Neuronal stem cell (in vitro differentiated cells): Measurements from ENCODE around the gene PRORP.
"Not testable (repeated sequence)": the region's sequence is repeated elsewhere in the genome, so short reads cannot be mapped to it uniquely, and the experiment has no call there.

ENCODE experiments used
- DNase-seq: peaks from one replicate; pipeline ENCODE4 v3.0.0-alpha.2; 2013; ENCODE audit warnings: low spot score
- H2AFZ ChIP-seq: one replicate; pipeline ENCODE4 v1.6.1; 2013; ENCODE audit warnings: mild to moderate bottlenecking, low read length, inconsistent platforms
- H2AK5ac ChIP-seq: 2 replicates; pipeline ENCODE4 v1.6.1; 2013; ENCODE audit warnings: low read depth, mild to moderate bottlenecking, inconsistent platforms, low read length, moderate library complexity, mixed read lengths
- H2BK120ac ChIP-seq: 2 replicates; pipeline ENCODE4 v1.6.1; 2013; ENCODE audit warnings: low read depth, mild to moderate bottlenecking, inconsistent platforms, low read length, moderate library complexity, mixed read lengths
- H2BK12ac ChIP-seq: one replicate; pipeline ENCODE4 v1.6.1; 2013; ENCODE audit warnings: low read length, inconsistent platforms
- H2BK15ac ChIP-seq: 2 replicates; pipeline ENCODE4 v1.6.1; 2013; ENCODE audit warnings: mild to moderate bottlenecking, low read length, inconsistent platforms, mixed read lengths
- H2BK5ac ChIP-seq: one replicate; pipeline ENCODE4 v1.6.1; 2013; ENCODE audit warnings: inconsistent platforms, mild to moderate bottlenecking, low read length, moderate library complexity
- H3K14ac ChIP-seq: one replicate; pipeline ENCODE4 v1.6.1; 2013; ENCODE audit warnings: low read length, inconsistent platforms
- H3K18ac ChIP-seq: 2 replicates; pipeline ENCODE4 v1.6.1; 2013; ENCODE audit warnings: low read length, inconsistent platforms
- H3K23ac ChIP-seq: 2 replicates; pipeline ENCODE4 v1.6.1; 2013; ENCODE audit warnings: low read depth, mild to moderate bottlenecking, mixed read lengths, low read length, inconsistent platforms; ENCODE audit not compliant: poor library complexity
- H3K27ac ChIP-seq: replicated peaks from 3 replicates; pipeline ENCODE4 v1.5.1; 2013; ENCODE audit warnings: low read length, inconsistent platforms
- H3K27me3 ChIP-seq, 3 experiments: 2 replicates each; pipeline ENCODE4 v1.6.1; 2013; ENCODE audit warnings: low read length in 3 of 3, mild to moderate bottlenecking in 2 of 3, inconsistent platforms in 1 of 3, low read depth in 1 of 3, mixed read lengths in 1 of 3, moderate library complexity in 1 of 3; ENCODE audit not compliant: control insufficient read depth in 3 of 3, insufficient read depth in 3 of 3
- H3K36me3 ChIP-seq, 2 donors: replicated peaks in 1 of 2; 2 replicates each; pipeline ENCODE4 v1.6.1; 2013; ENCODE audit warnings: low read length in 2 of 2; ENCODE audit not compliant: control insufficient read depth in 2 of 2, insufficient read depth in 2 of 2
- H3K4ac ChIP-seq: 2 replicates; pipeline ENCODE4 v1.6.1; 2013; ENCODE audit warnings: inconsistent platforms, mild to moderate bottlenecking, low read length, moderate library complexity
- H3K4me1 ChIP-seq, 2 donors: 1 replicate in 1 of 2; 2 replicates in 1 of 2; pipeline ENCODE4 v1.6.1; 2013; ENCODE audit warnings: low read length in 2 of 2, low read depth in 1 of 2; ENCODE audit not compliant: control insufficient read depth in 2 of 2, insufficient read depth in 1 of 2
- H3K4me2 ChIP-seq: one replicate; pipeline ENCODE4 v1.6.1; 2013; ENCODE audit warnings: mild to moderate bottlenecking, low read length, inconsistent platforms; ENCODE audit not compliant: insufficient read depth, poor library complexity, severe bottlenecking
- H3K4me3 ChIP-seq, 2 donors: 2 replicates each; pipeline ENCODE4 v1.5.1; 2013; ENCODE audit warnings: low read length in 2 of 2, mild to moderate bottlenecking in 2 of 2, inconsistent platforms in 1 of 2, moderate library complexity in 1 of 2
- H3K79me1 ChIP-seq: one replicate; pipeline ENCODE4 v1.6.1; 2013; ENCODE audit warnings: low read depth, mild to moderate bottlenecking, inconsistent platforms, low read length, moderate library complexity
- H3K9ac ChIP-seq: one replicate; pipeline ENCODE4 v1.6.1; 2013; ENCODE audit warnings: mild to moderate bottlenecking, low read depth, low read length, inconsistent platforms; ENCODE audit not compliant: poor library complexity
- H3K9me3 ChIP-seq, 2 donors: replicated peaks in 1 of 2; 2 replicates each; pipeline versions ENCODE3 to v1.6.1; 2013; ENCODE audit warnings: low read length in 2 of 2, mild to moderate bottlenecking in 2 of 2, inconsistent platforms in 1 of 2, low read depth in 1 of 2, mixed read lengths in 1 of 2, moderate library complexity in 1 of 2; ENCODE audit not compliant: control insufficient read depth in 2 of 2, insufficient read depth in 1 of 2
- H4K8ac ChIP-seq: one replicate; pipeline ENCODE4 v1.6.1; 2013; ENCODE audit warnings: low read depth, mild to moderate bottlenecking, inconsistent platforms, low read length, moderate library complexity
- H4K91ac ChIP-seq: one replicate; pipeline ENCODE4 v1.6.1; 2013; ENCODE audit warnings: low read length, low read depth, mild to moderate bottlenecking, inconsistent platforms; ENCODE audit not compliant: poor library complexity
- WGBS, 2 donors: extraction: QIAGEN DNeasy Blood & Tissue Kit; methylation state at CpG; one replicate each; pipeline ENCODE4 v1.1.7; 2013; ENCODE audit warnings: missing lambda C conversion rate in 2 of 2, mixed read lengths in 1 of 2; ENCODE audit not compliant: insufficient read length in 2 of 2, insufficient replicate concordance in 1 of 2; ENCODE audit errors: extremely low coverage in 2 of 2; 5-methylcytosine and 5-hydroxymethylcytosine counted together

The PRORP gene

GRCh38 chr14:35147186-35147585, 24.8 kb downstream of the PRORP start:
- no peak overlapping the region for H2BK5ac ChIP-seq
- peaks cover 2 to 34% of the 10 kb centered on the region in 2 donors for H3K36me3 ChIP-seq
- H3K27me3 ChIP-seq: no peaks in the 10 kb centered on the region
- H3K14ac ChIP-seq: no peak overlapping the region
- H3K4me3 ChIP-seq: no peak overlapping the region
- no peak overlapping the region for H4K8ac ChIP-seq
- H2BK120ac ChIP-seq: no peak overlapping the region
- H2BK12ac ChIP-seq: no peak overlapping the region
- H4K91ac ChIP-seq: no peak overlapping the region
- H3K9me3 ChIP-seq: peaks cover 0 to 3% of the 10 kb centered on the region in 2 donors
- no peak overlapping the region for H2AK5ac ChIP-seq
- no peak overlapping the region for H3K9ac ChIP-seq
- H3K79me1 ChIP-seq: peaks cover 3% of the 10 kb centered on the region
- H3K4me2 ChIP-seq: no peak overlapping the region
- no peak overlapping the region for H3K4ac ChIP-seq
- no peak for DNase-seq
- no peak overlapping the region for H3K27ac ChIP-seq
- H2BK15ac ChIP-seq: no peak overlapping the region
- H3K18ac ChIP-seq: no peak overlapping the region
- no peaks in the 10 kb centered on the region for H3K4me1 ChIP-seq
- no CpG with 5 or more reads among the region's 2 CpGs for whole genome bisulfite sequencing, 2 donors
- H2AFZ ChIP-seq: no peak overlapping the region
- H3K23ac ChIP-seq: no peak overlapping the region

DNA sequence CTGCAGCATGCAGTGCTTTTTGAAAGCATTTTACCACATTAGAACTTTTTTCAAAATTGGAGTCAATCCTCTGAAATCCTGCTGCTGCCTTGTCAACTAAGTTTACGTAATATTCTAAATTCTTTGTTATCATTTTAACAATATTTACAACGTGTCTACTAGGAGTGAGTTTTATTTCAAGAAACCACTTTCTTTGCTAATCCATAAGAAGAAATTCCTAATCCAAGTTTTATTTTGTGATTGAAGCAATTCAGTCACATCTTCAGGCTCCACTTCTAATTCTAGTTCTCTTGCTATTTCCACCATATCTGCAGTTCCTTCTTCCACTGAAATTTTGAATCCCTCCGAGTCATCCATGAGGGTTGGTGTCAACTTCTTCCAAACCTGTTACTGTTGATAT, 25.4 kb downstream of the PRORP start:
- Histone ChIP-seq H3K23ac (no peak overlapping the region), H2AK5ac (no peak overlapping the region), H4K91ac (no peak overlapping the region), H2AFZ (no peak overlapping the region), H3K27me3 (no peaks in the 10 kb centered on the region), H3K36me3 (peaks cover 2 to 34% of the 10 kb centered on the region in 2 donors), H3K18ac (no peak overlapping the region), H3K9me3 (peaks cover 0 to 3% of the 10 kb centered on the region in 2 donors), H2BK15ac (no peak overlapping the region), H2BK120ac (no peak overlapping the region), H3K4me2 (no peak overlapping the region), H3K4me1 (no peaks in the 10 kb centered on the region), H3K27ac (no peak overlapping the region), H3K9ac (no peak overlapping the region), H4K8ac (no peak overlapping the region), H3K4me3 (no peak overlapping the region), H2BK12ac (no peak overlapping the region), H3K14ac (no peak overlapping the region), H2BK5ac (no peak overlapping the region), H3K4ac (no peak overlapping the region), H3K79me1 (peaks cover 3% of the 10 kb centered on the region)
- DNase-seq: no peak
- WGBS, 2 donors: no CpG with 5 or more reads among the region's 3 CpGs

- WGBS, 2 donors: no CpG with 5 or more reads among the region's 4 CpGs
- DNase-seq: no peak
Measured at GRCh38 chr14:35149239-35149638, 26.9 kb downstream of the PRORP start.

DNA sequence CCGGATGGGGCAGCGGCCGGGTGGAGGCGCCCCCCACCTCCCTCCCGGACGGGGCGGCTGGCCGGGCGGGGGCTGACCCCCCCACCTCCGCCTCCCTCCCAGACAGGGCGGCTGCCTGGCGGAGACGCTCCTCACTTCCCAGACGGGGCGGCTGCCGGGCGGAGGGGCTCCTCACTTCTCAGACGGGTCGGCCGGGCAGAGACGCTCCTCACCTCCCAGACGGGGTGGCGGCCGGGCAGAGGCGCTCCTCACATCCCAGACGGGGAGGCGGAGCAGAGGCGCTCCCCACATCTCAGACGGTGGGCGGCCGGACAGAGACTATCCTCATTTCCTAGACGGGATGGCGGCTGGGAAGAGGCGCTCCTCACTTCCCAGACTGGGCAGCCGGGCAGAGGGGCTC, 30.2 kb downstream of the PRORP start:
- not testable (repeated sequence) for H3K18ac ChIP-seq, H3K27ac ChIP-seq, H3K9ac ChIP-seq, H4K91ac ChIP-seq, H2BK120ac ChIP-seq, H3K27me3 ChIP-seq, H3K4me3 ChIP-seq, H2AFZ ChIP-seq, H3K4ac ChIP-seq, H3K4me2 ChIP-seq, H3K9me3 ChIP-seq, H3K79me1 ChIP-seq, H3K23ac ChIP-seq, DNase-seq, H3K4me1 ChIP-seq, H2BK15ac ChIP-seq, H4K8ac ChIP-seq, H2BK12ac ChIP-seq, H2BK5ac ChIP-seq, H3K14ac ChIP-seq, H2AK5ac ChIP-seq
- no CpG with 5 or more reads among the region's 35 CpGs for WGBS, 2 donors
- peaks cover 3 to 23% of the 10 kb centered on the region in 2 donors for H3K36me3 ChIP-seq

More at GRCh38 chr14:35149239-35149638, 26.9 kb downstream of the PRORP start:
- Histone ChIP-seq H2BK5ac (no peak overlapping the region), H2AK5ac (no peak overlapping the region), H3K36me3 (peaks cover 3 to 34% of the 10 kb centered on the region in 2 donors), H2AFZ (no peak overlapping the region), H4K91ac (no peak overlapping the region), H3K14ac (no peak overlapping the region), H3K4me1 (no peaks in the 10 kb centered on the region), H3K27ac (no peak overlapping the region), H2BK15ac (no peak overlapping the region), H2BK120ac (no peak overlapping the region), H3K4me2 (no peak overlapping the region), H3K27me3 (no peaks in the 10 kb centered on the region), H4K8ac (no peak overlapping the region), H3K4ac (no peak overlapping the region), H3K79me1 (no peaks in the 10 kb centered on the region), H3K9ac (no peak overlapping the region), H3K4me3 (no peak overlapping the region), H2BK12ac (no peak overlapping the region), H3K23ac (no peak overlapping the region), H3K9me3 (peaks cover 0 to 3% of the 10 kb centered on the region in 2 donors), H3K18ac (no peak overlapping the region)
